Measurements from ENCODE around the gene DGKH.

- peak in 1 of 12 donors; percentile 8 for TF ChIP-seq CTCF (IDR thresholded peaks at IDR 0.05)
- TF ChIP-seq POLR2A (IDR thresholded peaks at IDR 0.05), result no peak
Measured at GRCh38 chr13:42272115-42272803, 223.8 kb downstream of the DGKH start, which contains the start of gene AKAP11.
